Neural cell (in vitro differentiated cells): ENCODE results near the gene RRAGA. TPM values are rescaled to one million over a fixed set of nuclear protein-coding genes. Genes with fewer than 3 reads are reported as not detected.

Source experiments
- H2AFZ ChIP-seq: fragments of 200-600, 300-800 bp; sonication (generic), shearing (Covaris generic); 2 replicates; pipeline ENCODE4 v1.6.0; 2014; ENCODE audit warnings: low read depth, mild to moderate bottlenecking, antibody characterized with exemption, low read length, moderate library complexity
- H3F3A ChIP-seq: fragments of 200-600 bp; shearing (Covaris generic); 2 replicates; pipeline ENCODE4 v1.6.1; 2016; ENCODE audit warnings: mild to moderate bottlenecking, moderate library complexity, mixed read lengths, antibody characterized with exemption, low read length; ENCODE audit not compliant: insufficient read depth, poor library complexity, severe bottlenecking
- H3K27ac ChIP-seq: fragments of 200-600, 300-800 bp; sonication (generic), shearing (Covaris generic); 2 replicates; pipeline ENCODE4 v1.5.1; 2014; ENCODE audit warnings: mild to moderate bottlenecking, low read length, moderate library complexity
- H3K27me3 ChIP-seq: fragments of 300-800, 200-600 bp; sonication (generic), shearing (Covaris generic); 2 replicates; pipeline ENCODE4 v1.6.0; 2014; ENCODE audit warnings: mild to moderate bottlenecking, low read depth, low read length, moderate library complexity; ENCODE audit not compliant: insufficient read depth
- H3K36me3 ChIP-seq: fragments of 300-800, 200-600 bp; sonication (generic), shearing (Covaris generic); 2 replicates; pipeline ENCODE4 v1.5.1; 2014; ENCODE audit warnings: mild to moderate bottlenecking, antibody characterized with exemption, low read length, moderate library complexity; ENCODE audit not compliant: insufficient read depth
- H3K4me2 ChIP-seq: fragments of 300-800, 200-600 bp; sonication (generic), shearing (Covaris generic); 2 replicates; pipeline ENCODE4 v1.6.0; 2014; ENCODE audit warnings: mild to moderate bottlenecking, low read length
- H3K4me3 ChIP-seq: fragments of 300-800, 200-600 bp; sonication (generic), shearing (Covaris generic); 2 replicates; pipeline ENCODE4 v1.5.1; 2014; ENCODE audit warnings: mild to moderate bottlenecking, low read length, moderate library complexity
- H3K79me2 ChIP-seq: fragments of 200-600 bp; shearing (Covaris generic); replicated peaks from 2 replicates; pipeline ENCODE4 v1.6.0; 2014; ENCODE audit warnings: mild to moderate bottlenecking, low read length, moderate library complexity; ENCODE audit not compliant: insufficient read depth
- H3K9ac ChIP-seq: fragments of 300-800, 200-600 bp; sonication (generic), shearing (Covaris generic); 2 replicates; pipeline ENCODE4 v1.6.1; 2016; ENCODE audit warnings: mild to moderate bottlenecking, low read length, mixed read lengths
- H3K9me2 ChIP-seq: fragments of 200-600 bp; shearing (Covaris generic); 2 replicates; pipeline ENCODE4 v1.6.1; 2016; ENCODE audit warnings: mild to moderate bottlenecking, low read length, mixed read lengths; ENCODE audit not compliant: insufficient read depth
- H3K9me3 ChIP-seq: fragments of 200-600, 300-800 bp; sonication (generic), shearing (Covaris generic); 2 replicates; pipeline ENCODE4 v1.6.1; 2016; ENCODE audit warnings: mild to moderate bottlenecking, mixed run types, low read length, moderate library complexity, mixed read lengths
- H4K20me1 ChIP-seq: fragments of 200-600 bp; shearing (Covaris generic); 2 replicates; pipeline ENCODE4 v1.6.1; 2016; ENCODE audit warnings: mild to moderate bottlenecking, mixed run types; ENCODE audit not compliant: insufficient read depth
- EP300 ChIP-seq: fragments of 450-650 bp; conservative IDR thresholded peaks from 2 replicates; pipeline ENCODE4 v1.6.1; 2014; ENCODE audit warnings: antibody characterized with exemption, mild to moderate bottlenecking, moderate library complexity; ENCODE audit not compliant: poor library complexity, severe bottlenecking
- EZH2 ChIP-seq: fragments of 200-600, 300-800 bp; shearing (Covaris generic), sonication (generic); IDR thresholded peaks from 2 replicates; pipeline ENCODE4 v1.6.1; 2014; ENCODE audit warnings: antibody characterized with exemption, low read length, borderline replicate concordance, mild to moderate bottlenecking; ENCODE audit not compliant: insufficient read depth, poor library complexity, severe bottlenecking
- MXI1 ChIP-seq: fragments of 450-650 bp; conservative IDR thresholded peaks from 2 replicates; pipeline ENCODE4 v1.6.1; 2014; ENCODE audit warnings: antibody characterized with exemption, mild to moderate bottlenecking; ENCODE audit not compliant: poor library complexity, severe bottlenecking
- POLR2AphosphoS5 ChIP-seq: IDR thresholded peaks from 2 replicates; pipeline ENCODE4 v1.6.1; 2012
- RAD21 ChIP-seq: fragments of 450-650 bp; conservative IDR thresholded peaks from 2 replicates; pipeline ENCODE4 v1.6.1; 2014; ENCODE audit warnings: antibody characterized with exemption, mild to moderate bottlenecking, moderate library complexity
- SMC3 ChIP-seq: fragments of 450-650 bp; conservative IDR thresholded peaks from 2 replicates; pipeline ENCODE4 v1.6.1; 2014; ENCODE audit warnings: antibody characterized with exemption, mild to moderate bottlenecking, moderate library complexity; ENCODE audit not compliant: poor library complexity
- TAF1 ChIP-seq: IDR thresholded peaks from 2 replicates; pipeline ENCODE4 v1.6.1; 2012; ENCODE audit warnings: low read depth
- polyA plus RNA-seq: library from polyadenylated mRNA; depleted of rRNA; stranded (reverse); fragments of >200 nt; gene quantifications from 2 replicates; pipeline ENCODE4 v1.2.3, GENCODE V29; 2014
- TF ChIP-seq, protein P1 (sequence below): fragments of 450-650 bp; IDR thresholded peaks from 2 replicates; pipeline ENCODE4 v1.5.1; 2014; ENCODE audit warnings: antibody characterized with exemption, mild to moderate bottlenecking, moderate library complexity; ENCODE audit not compliant: poor library complexity, severe bottlenecking
- TF ChIP-seq, protein P2 (sequence below): IDR thresholded peaks from 2 replicates; pipeline ENCODE4 v1.6.1; 2012; ENCODE audit warnings: borderline replicate concordance

RRAGA gene
- polyA plus RNA-seq, 1 donor from 2014 or later = 81.5 TPM

DNA sequence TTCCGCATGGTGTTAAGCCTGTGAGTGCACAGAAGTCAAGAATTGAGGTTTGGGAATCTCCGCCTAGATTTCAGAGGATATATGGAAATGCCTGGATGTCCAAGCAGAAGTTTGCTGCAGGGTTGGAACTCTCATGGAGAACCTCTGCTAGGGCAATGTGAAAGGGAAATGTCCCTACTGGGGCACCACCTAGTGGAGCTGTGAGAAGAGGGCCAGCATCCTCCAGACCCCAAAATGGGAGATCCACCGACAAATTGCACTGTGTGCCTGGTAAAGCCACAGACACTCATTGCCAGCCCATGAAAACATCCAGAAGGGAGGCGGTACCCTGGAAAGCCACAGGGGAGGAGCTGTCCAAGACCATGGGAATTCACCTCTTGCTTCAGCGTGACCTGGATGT, 12.6 kb upstream of the RRAGA start:
- no peaks in the 10 kb centered on the region for H3K9me2 ChIP-seq
- no peak overlapping the region for H3K9ac ChIP-seq
- no peak overlapping the region for H3K27ac ChIP-seq
- no peak for TF ChIP-seq TAF1
- no peak for TF ChIP-seq EP300
- TF ChIP-seq SMC3 = no peak
- no peak for TF ChIP-seq MXI1
- TF ChIP-seq, protein P1, sequence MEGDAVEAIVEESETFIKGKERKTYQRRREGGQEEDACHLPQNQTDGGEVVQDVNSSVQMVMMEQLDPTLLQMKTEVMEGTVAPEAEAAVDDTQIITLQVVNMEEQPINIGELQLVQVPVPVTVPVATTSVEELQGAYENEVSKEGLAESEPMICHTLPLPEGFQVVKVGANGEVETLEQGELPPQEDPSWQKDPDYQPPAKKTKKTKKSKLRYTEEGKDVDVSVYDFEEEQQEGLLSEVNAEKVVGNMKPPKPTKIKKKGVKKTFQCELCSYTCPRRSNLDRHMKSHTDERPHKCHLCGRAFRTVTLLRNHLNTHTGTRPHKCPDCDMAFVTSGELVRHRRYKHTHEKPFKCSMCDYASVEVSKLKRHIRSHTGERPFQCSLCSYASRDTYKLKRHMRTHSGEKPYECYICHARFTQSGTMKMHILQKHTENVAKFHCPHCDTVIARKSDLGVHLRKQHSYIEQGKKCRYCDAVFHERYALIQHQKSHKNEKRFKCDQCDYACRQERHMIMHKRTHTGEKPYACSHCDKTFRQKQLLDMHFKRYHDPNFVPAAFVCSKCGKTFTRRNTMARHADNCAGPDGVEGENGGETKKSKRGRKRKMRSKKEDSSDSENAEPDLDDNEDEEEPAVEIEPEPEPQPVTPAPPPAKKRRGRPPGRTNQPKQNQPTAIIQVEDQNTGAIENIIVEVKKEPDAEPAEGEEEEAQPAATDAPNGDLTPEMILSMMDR = no peak
- TF ChIP-seq, protein P2, sequence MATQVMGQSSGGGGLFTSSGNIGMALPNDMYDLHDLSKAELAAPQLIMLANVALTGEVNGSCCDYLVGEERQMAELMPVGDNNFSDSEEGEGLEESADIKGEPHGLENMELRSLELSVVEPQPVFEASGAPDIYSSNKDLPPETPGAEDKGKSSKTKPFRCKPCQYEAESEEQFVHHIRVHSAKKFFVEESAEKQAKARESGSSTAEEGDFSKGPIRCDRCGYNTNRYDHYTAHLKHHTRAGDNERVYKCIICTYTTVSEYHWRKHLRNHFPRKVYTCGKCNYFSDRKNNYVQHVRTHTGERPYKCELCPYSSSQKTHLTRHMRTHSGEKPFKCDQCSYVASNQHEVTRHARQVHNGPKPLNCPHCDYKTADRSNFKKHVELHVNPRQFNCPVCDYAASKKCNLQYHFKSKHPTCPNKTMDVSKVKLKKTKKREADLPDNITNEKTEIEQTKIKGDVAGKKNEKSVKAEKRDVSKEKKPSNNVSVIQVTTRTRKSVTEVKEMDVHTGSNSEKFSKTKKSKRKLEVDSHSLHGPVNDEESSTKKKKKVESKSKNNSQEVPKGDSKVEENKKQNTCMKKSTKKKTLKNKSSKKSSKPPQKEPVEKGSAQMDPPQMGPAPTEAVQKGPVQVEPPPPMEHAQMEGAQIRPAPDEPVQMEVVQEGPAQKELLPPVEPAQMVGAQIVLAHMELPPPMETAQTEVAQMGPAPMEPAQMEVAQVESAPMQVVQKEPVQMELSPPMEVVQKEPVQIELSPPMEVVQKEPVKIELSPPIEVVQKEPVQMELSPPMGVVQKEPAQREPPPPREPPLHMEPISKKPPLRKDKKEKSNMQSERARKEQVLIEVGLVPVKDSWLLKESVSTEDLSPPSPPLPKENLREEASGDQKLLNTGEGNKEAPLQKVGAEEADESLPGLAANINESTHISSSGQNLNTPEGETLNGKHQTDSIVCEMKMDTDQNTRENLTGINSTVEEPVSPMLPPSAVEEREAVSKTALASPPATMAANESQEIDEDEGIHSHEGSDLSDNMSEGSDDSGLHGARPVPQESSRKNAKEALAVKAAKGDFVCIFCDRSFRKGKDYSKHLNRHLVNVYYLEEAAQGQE = no peak
- TF ChIP-seq POLR2AphosphoS5 = no peak
- no peak for TF ChIP-seq EZH2
- no peak for TF ChIP-seq RAD21
- no peaks in the 10 kb centered on the region for H3F3A ChIP-seq
- no peak overlapping the region for H3K4me3 ChIP-seq
- no peaks in the 10 kb centered on the region for H3K79me2 ChIP-seq
- H4K20me1 ChIP-seq = no peaks in the 10 kb centered on the region
- H3K36me3 ChIP-seq = no peaks in the 10 kb centered on the region
- H3K4me2 ChIP-seq = no peak overlapping the region
- H3K27me3 ChIP-seq = no peaks in the 10 kb centered on the region
- H3K9me3 ChIP-seq = no peaks in the 10 kb centered on the region
- H2AFZ ChIP-seq = no peak overlapping the region

DNA sequence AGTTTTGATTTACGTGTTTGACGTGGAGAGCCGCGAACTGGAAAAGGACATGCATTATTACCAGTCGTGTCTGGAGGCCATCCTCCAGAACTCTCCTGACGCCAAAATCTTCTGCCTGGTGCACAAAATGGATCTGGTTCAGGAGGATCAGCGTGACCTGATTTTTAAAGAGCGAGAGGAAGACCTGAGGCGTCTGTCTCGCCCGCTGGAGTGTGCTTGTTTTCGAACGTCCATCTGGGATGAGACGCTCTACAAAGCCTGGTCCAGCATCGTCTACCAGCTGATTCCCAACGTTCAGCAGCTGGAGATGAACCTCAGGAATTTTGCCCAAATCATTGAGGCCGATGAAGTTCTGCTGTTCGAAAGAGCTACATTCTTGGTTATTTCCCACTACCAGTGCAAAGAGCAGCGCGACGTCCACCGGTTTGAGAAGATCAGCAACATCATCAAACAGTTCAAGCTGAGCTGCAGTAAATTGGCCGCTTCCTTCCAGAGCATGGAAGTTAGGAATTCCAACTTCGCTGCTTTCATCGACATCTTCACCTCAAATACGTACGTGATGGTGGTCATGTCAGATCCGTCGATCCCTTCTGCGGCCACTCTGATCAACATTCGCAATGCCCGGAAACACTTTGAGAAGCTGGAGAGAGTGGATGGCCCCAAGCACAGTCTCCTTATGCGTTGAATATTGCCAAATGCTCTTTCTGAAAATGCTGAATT, 850 bp downstream of the RRAGA start:
- no peaks in the 10 kb centered on the region for H3K27me3 ChIP-seq
- peak overlapping the region; percentile 85 for H3K4me2 ChIP-seq
- TF ChIP-seq, protein P1 = no peak
- no peak for TF ChIP-seq EP300
- no peak for TF ChIP-seq RAD21
- no peak for TF ChIP-seq TAF1
- no peak for TF ChIP-seq EZH2
- no peak for TF ChIP-seq SMC3
- TF ChIP-seq, protein P2 = no peak
- no peak for TF ChIP-seq MXI1
- no peak for TF ChIP-seq POLR2AphosphoS5
- peak overlapping the region; percentile 86 for H2AFZ ChIP-seq
- H3F3A ChIP-seq = no peaks in the 10 kb centered on the region
- H3K9me3 ChIP-seq = no peaks in the 10 kb centered on the region
- H4K20me1 ChIP-seq = no peaks in the 10 kb centered on the region
- peak overlapping the region; percentile 97 for H3K9ac ChIP-seq
- H3K27ac ChIP-seq = peak overlapping the region; percentile 94
- H3K9me2 ChIP-seq = no peaks in the 10 kb centered on the region
- peaks cover 6% of the 10 kb centered on the region for H3K36me3 ChIP-seq
- peak overlapping the region; percentile 94 for H3K4me3 ChIP-seq
- peaks cover 33% of the 10 kb centered on the region for H3K79me2 ChIP-seq
